Ishikawa (cell line): Measurements from ENCODE around the gene MAP4K4.

ENCODE experiments used
- CEBPB ChIP-seq: IDR thresholded peaks from 2 replicates; pipeline ENCODE4 v1.6.1; 2012
- CREB1 ChIP-seq: IDR thresholded peaks from 2 replicates; pipeline ENCODE4 v1.6.1; 2012; ENCODE audit warnings: low read depth
- EGR1 ChIP-seq: IDR thresholded peaks from 2 replicates; pipeline ENCODE4 v1.6.1; 2012
- EP300 ChIP-seq: IDR thresholded peaks from 2 replicates; pipeline ENCODE4 v1.6.1; 2012; ENCODE audit warnings: borderline replicate concordance
- FOXM1 ChIP-seq: IDR thresholded peaks from 2 replicates; pipeline ENCODE4 v1.6.1; 2012; ENCODE audit warnings: low read depth, borderline replicate concordance
- NFIC ChIP-seq: IDR thresholded peaks from 2 replicates; pipeline ENCODE4 v1.6.1; 2012
- RAD21 ChIP-seq: IDR thresholded peaks from 2 replicates; pipeline ENCODE4 v1.6.1; 2012; ENCODE audit warnings: low read depth
- TAF1 ChIP-seq: IDR thresholded peaks from 2 replicates; pipeline ENCODE4 v1.6.1; 2012; ENCODE audit warnings: low read depth, mild to moderate bottlenecking
- TCF12 ChIP-seq: IDR thresholded peaks from 2 replicates; pipeline ENCODE4 v1.6.1; 2012; ENCODE audit warnings: low read depth
- TEAD4 ChIP-seq: IDR thresholded peaks from 2 replicates; pipeline ENCODE4 v1.6.1; 2012
- YY1 ChIP-seq: IDR thresholded peaks from 2 replicates; pipeline ENCODE4 v1.6.1; 2012; ENCODE audit warnings: low read depth
- ZBTB7A ChIP-seq: IDR thresholded peaks from 2 replicates; pipeline ENCODE4 v1.6.1; 2012; ENCODE audit warnings: low read depth
- TF ChIP-seq, protein P1 (sequence below): IDR thresholded peaks from 2 replicates; pipeline ENCODE4 v1.6.1; 2012; ENCODE audit warnings: low read depth, mild to moderate bottlenecking
- TF ChIP-seq, protein P2 (sequence below): IDR thresholded peaks from 2 replicates; pipeline ENCODE4 v1.6.1; 2012
- TF ChIP-seq, protein P3 (sequence below): IDR thresholded peaks from 2 replicates; pipeline ENCODE4 v1.6.1; 2012

Gene MAP4K4

DNA sequence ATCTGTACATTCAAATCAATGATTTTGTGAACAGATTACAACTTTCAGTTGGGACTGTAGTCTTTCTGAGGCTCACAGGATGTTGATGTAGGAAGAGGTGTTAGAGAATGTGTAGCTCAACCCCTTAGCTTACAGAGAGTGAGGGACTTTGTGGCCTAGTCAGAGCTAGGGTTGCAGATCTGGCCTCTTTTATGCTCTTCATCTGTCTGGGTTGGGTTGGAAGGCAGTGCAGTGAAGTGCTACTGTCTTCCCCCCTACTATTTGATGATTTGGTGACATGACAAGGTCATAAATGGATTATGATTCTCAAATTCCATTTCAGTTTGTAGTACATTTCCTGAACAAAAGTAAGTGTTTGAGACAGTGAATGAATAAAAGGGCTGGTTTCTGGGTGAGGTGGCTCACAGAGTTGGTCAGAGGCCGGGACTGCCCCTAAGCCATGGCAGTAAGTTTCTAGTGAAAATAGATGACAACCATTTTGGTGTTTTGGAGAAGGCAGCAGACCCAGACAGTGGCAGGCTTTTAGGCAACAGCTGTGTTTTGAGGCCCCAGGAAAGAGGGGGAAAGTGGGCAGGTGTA lies 21.6 kb downstream of the MAP4K4 start:
- TF ChIP-seq TCF12 (no peak), EP300 (no peak), YY1 (no peak), CEBPB (no peak), NFIC (no peak), TEAD4 (no peak)
- TF ChIP-seq, protein P1, sequence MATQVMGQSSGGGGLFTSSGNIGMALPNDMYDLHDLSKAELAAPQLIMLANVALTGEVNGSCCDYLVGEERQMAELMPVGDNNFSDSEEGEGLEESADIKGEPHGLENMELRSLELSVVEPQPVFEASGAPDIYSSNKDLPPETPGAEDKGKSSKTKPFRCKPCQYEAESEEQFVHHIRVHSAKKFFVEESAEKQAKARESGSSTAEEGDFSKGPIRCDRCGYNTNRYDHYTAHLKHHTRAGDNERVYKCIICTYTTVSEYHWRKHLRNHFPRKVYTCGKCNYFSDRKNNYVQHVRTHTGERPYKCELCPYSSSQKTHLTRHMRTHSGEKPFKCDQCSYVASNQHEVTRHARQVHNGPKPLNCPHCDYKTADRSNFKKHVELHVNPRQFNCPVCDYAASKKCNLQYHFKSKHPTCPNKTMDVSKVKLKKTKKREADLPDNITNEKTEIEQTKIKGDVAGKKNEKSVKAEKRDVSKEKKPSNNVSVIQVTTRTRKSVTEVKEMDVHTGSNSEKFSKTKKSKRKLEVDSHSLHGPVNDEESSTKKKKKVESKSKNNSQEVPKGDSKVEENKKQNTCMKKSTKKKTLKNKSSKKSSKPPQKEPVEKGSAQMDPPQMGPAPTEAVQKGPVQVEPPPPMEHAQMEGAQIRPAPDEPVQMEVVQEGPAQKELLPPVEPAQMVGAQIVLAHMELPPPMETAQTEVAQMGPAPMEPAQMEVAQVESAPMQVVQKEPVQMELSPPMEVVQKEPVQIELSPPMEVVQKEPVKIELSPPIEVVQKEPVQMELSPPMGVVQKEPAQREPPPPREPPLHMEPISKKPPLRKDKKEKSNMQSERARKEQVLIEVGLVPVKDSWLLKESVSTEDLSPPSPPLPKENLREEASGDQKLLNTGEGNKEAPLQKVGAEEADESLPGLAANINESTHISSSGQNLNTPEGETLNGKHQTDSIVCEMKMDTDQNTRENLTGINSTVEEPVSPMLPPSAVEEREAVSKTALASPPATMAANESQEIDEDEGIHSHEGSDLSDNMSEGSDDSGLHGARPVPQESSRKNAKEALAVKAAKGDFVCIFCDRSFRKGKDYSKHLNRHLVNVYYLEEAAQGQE: no peak
- TF ChIP-seq, protein P2, sequence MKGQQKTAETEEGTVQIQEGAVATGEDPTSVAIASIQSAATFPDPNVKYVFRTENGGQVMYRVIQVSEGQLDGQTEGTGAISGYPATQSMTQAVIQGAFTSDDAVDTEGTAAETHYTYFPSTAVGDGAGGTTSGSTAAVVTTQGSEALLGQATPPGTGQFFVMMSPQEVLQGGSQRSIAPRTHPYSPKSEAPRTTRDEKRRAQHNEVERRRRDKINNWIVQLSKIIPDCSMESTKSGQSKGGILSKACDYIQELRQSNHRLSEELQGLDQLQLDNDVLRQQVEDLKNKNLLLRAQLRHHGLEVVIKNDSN: no peak

DNA sequence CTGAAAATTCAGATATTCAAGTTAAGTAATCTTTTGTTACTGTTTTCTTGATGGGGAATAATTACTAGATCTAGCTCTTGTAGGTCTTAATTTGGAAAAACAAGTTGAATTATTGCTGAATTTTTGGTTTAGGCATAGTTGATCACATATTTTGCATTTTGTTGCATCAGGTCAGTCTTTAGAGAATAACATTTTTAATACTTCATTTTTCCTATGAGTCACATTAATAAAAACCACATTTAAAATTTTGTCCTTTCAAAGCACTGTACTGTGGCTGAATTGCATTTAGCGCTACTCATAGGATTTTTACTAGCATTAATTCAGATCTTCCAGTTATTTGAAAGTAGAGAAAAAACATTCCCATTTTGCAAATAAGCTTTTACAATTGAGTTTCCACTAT lies 23.2 kb downstream of the MAP4K4 start:
- TF ChIP-seq, protein P3, sequence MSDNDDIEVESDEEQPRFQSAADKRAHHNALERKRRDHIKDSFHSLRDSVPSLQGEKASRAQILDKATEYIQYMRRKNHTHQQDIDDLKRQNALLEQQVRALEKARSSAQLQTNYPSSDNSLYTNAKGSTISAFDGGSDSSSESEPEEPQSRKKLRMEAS: no peak
- TF ChIP-seq, protein P1: no peak
- no peak for TF ChIP-seq ZBTB7A
- TF ChIP-seq FOXM1: no peak

DNA sequence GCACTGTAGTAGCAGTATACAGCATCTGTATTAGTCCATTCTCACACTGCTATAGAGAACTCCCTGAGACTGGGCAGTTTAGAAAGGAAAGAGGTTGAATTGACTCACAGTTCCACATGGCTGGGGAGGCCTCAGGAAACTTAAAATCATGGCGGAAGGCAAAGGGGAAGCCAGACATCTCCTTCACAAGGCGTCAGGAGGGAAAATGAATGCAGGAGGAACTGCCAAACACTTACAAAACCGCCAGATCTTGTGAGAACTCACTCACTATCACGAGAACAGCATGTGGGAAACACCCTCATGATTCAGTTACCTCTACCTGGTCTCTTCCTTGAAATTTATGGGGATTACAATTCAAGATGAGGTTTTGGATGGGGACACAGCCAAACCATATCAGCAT lies 25.4 kb downstream of the MAP4K4 start:
- TF ChIP-seq CEBPB (no peak), EGR1 (no peak), CREB1 (no peak), FOXM1 (no peak), TAF1 (no peak), NFIC (no peak), TCF12 (no peak), ZBTB7A (no peak), TEAD4 (no peak), YY1 (no peak), EP300 (no peak), RAD21 (no peak)
- TF ChIP-seq, protein P3: no peak
- TF ChIP-seq, protein P2: no peak
- TF ChIP-seq, protein P1: no peak

DNA sequence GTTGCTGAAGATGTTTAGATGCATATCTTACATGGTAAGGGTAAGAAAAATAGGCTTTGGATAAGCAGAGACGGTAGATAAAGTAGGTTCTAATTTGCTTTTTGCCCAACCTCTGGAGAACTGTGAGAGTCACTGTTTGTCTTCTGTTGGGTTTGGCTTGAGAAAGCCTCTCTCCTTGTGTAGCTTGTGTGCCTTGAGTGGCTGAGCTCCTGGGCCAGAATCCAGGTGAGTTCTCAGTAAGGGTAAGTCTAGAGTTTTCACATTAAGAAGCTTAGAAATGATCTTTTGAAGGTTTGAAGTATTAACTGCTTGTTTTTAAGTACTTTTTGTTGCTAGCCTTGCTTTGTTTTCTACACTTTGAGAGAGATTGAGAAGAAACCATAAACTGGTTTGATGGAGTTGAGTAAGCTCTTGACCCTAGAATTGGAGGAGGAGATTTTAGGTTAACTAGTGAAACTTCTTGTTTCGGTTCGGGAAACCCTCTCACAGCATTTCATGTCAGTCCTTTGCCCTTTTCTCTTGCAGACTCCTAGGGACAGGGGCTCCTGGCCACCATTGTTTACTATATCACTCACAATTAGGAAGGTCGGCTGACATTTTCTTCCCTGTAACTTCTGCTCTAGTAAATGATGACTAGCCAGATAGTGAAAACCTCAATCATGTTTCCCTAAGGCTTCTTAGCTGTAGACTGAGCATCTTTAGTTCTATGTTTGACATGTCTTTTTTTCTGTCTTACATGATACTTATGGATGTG lies 26.0 kb downstream of the MAP4K4 start:
- TF ChIP-seq, protein P1: no peak
- no peak for TF ChIP-seq EP300
- no peak for TF ChIP-seq TAF1
- no peak for TF ChIP-seq FOXM1
- TF ChIP-seq TEAD4: no peak
- no peak for TF ChIP-seq RAD21
- no peak for TF ChIP-seq NFIC
